HepG2 (cell line): Measurements from ENCODE around the gene PANK4. TPM values are rescaled to one million over a fixed set of nuclear protein-coding genes. Genes with fewer than 3 reads are reported as not detected.
A peak's percentile ranks its signal among the peaks of the same experiment; 100 is the strongest.

Experiments
- ATAC-seq: fragments of 200-7000 bp; cut with Tn5 transposase; 3 replicates; pipeline ENCODE4 v1.9.1; 2020; ENCODE audit warnings: mild to moderate bottlenecking, moderate library complexity
- BruUV-seq: library from RNA; stranded (reverse); fragments of 400-500 nt; replicated peaks from 2 replicates; lab custom pipeline; 2021; lab: Mats Ljungman, UMichigan
- CTCF ChIA-PET: fragments of 300-600 bp; formaldehyde crosslinking; extraction: SDS; loops from one replicate; lab custom pipeline; 2021; ENCODE audit warnings: low total read pairs, inconsistent platforms, low intra/inter-chr PET ratio; lab: Yijun Ruan, JAX
- POLR2A ChIA-PET: fragments of 350-600 bp; sonication (Branson Sonifier 250); formaldehyde crosslinking; loops from one replicate; lab custom pipeline; 2020; ENCODE audit warnings: antibody characterized with exemption, inconsistent platforms; lab: Yijun Ruan, JAX
- DNase-seq: peaks from one replicate; pipeline ENCODE4 v3.0.0-alpha.2; 2015; ENCODE audit warnings: low spot score
- FAIRE-seq: peaks from 3 replicates; lab custom pipeline; 2011; peaks lifted over from hg19 to GRCh38; lab: Jason Lieb, UNC
- H2AFZ ChIP-seq: one replicate; pipeline ENCODE4 v1.6.1; 2011; ENCODE audit warnings: low read length, inconsistent platforms
- H3K27ac ChIP-seq: fragments of 300-600 bp; 3 replicates; pipeline ENCODE4 v1.8.0; 2011; ENCODE audit warnings: mixed run types, mild to moderate bottlenecking, mixed read lengths, low read length, inconsistent platforms; ENCODE audit not compliant: insufficient read depth; ENCODE audit errors: extremely low read length
- H3K27me3 ChIP-seq, 2 experiments: fragments of 200-600 bp in 1 of 2; 2 replicates in 1 of 2; 3 replicates in 1 of 2; pipeline versions ENCODE4 v1.6.0 to v1.8.0; 2011; ENCODE audit warnings: low read length in 2 of 2, mild to moderate bottlenecking in 2 of 2, moderate library complexity in 2 of 2, inconsistent platforms in 1 of 2; ENCODE audit not compliant: insufficient read depth in 2 of 2, control insufficient read depth in 1 of 2
- H3K36me3 ChIP-seq, 2 experiments: fragments of 200-600 bp in 1 of 2; replicated peaks in 1 of 2; 2 replicates in 1 of 2; 3 replicates in 1 of 2; pipeline versions ENCODE4 v1.5.1 to v1.8.0; 2011; ENCODE audit warnings: low read length in 2 of 2, inconsistent platforms in 1 of 2; ENCODE audit not compliant: insufficient read depth in 2 of 2, control insufficient read depth in 1 of 2
- H3K4me1 ChIP-seq: 2 replicates; pipeline ENCODE4 v1.5.1; 2012; ENCODE audit warnings: low read length, inconsistent platforms; ENCODE audit not compliant: insufficient read depth
- H3K4me2 ChIP-seq: 2 replicates; pipeline ENCODE4 v1.6.0; 2011; ENCODE audit warnings: low read depth, low read length, inconsistent platforms
- H3K4me3 ChIP-seq, 3 experiments: fragments of 200-600 bp in 1 of 3; sonication (generic), shearing (Covaris generic) in 1 of 3; replicated peaks in 1 of 3; 2 replicates each; pipeline ENCODE4 v1.5.1; 2011 to 2016; ENCODE audit warnings: low read length in 3 of 3, inconsistent platforms in 2 of 3, low read depth in 2 of 3, mild to moderate bottlenecking in 2 of 3, control low read depth in 1 of 3, mixed read lengths in 1 of 3; ENCODE audit not compliant: insufficient read depth in 1 of 3
- H3K79me2 ChIP-seq: one replicate; pipeline ENCODE4 v1.6.1; 2011; ENCODE audit warnings: low read length, inconsistent platforms; ENCODE audit not compliant: insufficient read depth
- H3K9ac ChIP-seq: 2 replicates; pipeline ENCODE4 v1.6.0; 2011; ENCODE audit warnings: mild to moderate bottlenecking, low read depth, low read length, inconsistent platforms; ENCODE audit not compliant: insufficient read depth
- H3K9me3 ChIP-seq: 2 replicates; pipeline ENCODE4 v1.5.1; 2012; ENCODE audit warnings: mild to moderate bottlenecking, low read length
- H4K20me1 ChIP-seq: 2 replicates; pipeline ENCODE4 v1.6.0; 2011; ENCODE audit warnings: inconsistent platforms, mild to moderate bottlenecking, low read length, moderate library complexity; ENCODE audit not compliant: insufficient read depth
- AFF4 ChIP-seq: sonication (generic); formaldehyde crosslinking; IDR thresholded peaks from 2 replicates; pipeline ENCODE4 v1.4.0; 2020; ENCODE audit warnings: missing genetic modification reagents
- ARNT2 ChIP-seq: sonication (generic); formaldehyde crosslinking; IDR thresholded peaks from 2 replicates; pipeline ENCODE4 v1.8.0; 2022; ENCODE audit warnings: mild to moderate bottlenecking, low read depth, missing genetic modification reagents, moderate library complexity
- MAFK ChIP-seq, 2 experiments: IDR thresholded peaks in 1 of 2; conservative IDR thresholded peaks in 1 of 2; 2 replicates each; pipeline ENCODE4 v1.6.1; 2011; ENCODE audit warnings: improper control_type of control experiment in 2 of 2, low read length in 2 of 2
- RBFOX2 ChIP-seq: fragments of 200-400 bp; formaldehyde crosslinking; IDR thresholded peaks from 2 replicates; pipeline ENCODE4 v1.6.1; 2017; ENCODE audit warnings: low read depth, mild to moderate bottlenecking, low read length
- ZNF207 ChIP-seq: fragments of 450-650 bp; IDR thresholded peaks from 2 replicates; pipeline ENCODE4 v1.6.1; 2016; ENCODE audit warnings: antibody characterized with exemption, borderline replicate concordance
- WGBS: methylation state at CpG from one replicate; pipeline ENCODE4 v1.1.6; 2017; ENCODE audit warnings: low lambda C conversion rate; 5-methylcytosine and 5-hydroxymethylcytosine counted together
- in situ Hi-C: cut with HindIII; loops from 2 replicates; pipeline ENCODE4 v1.10.0; 2017; ENCODE audit warnings: low pct_unique_long_range_greater_than_20kb; ENCODE audit not compliant: extremely low pct_ligation_motif_present
- intact Hi-C: fragments of 100-400 bp; cut with micrococcal nuclease; formaldehyde crosslinking; loops from one replicate; pipeline ENCODE4 v1.10.0; 2022; ENCODE audit not compliant: unreplicated experiment
- polyA plus RNA-seq, 8 experiments: library from polyadenylated mRNA; depleted of rRNA in 3 of 8; stranded (reverse) in 7 of 8; unstranded in 1 of 8; fragments of >200 nt; fragmentation: Illumina TruSeq in 4 of 8; extraction: Trizol in 4 of 8; gene quantifications; 2 replicates each; pipeline versions ENCODE4 v1.2.1 to v1.2.3, GENCODE V29; 2011 to 2016; ENCODE audit warnings: low read depth in 4 of 8, missing spikeins in 1 of 8, mixed read lengths in 1 of 8; ENCODE audit not compliant: insufficient read depth in 1 of 8
- total RNA-seq, 5 experiments: library from RNA; depleted of rRNA; stranded (reverse); fragments of >200 nt; fragmentation: Illumina TruSeq; extraction: Trizol; gene quantifications; 2 replicates each; pipeline ENCODE4 v1.2.3, GENCODE V29; 2016; ENCODE audit warnings: low read depth in 1 of 5

Gene PANK4
- total and polyA plus RNA-seq, 2 of the 13 experiments (the other 11 are each of a cell fraction or from before 2014, with no cell fraction given), result 17.4 to 19.3 TPM

- CTCF ChIA-PET, result no interaction called here
- Histone ChIP-seq H4K20me1 (peaks cover 4% of the 10 kb centered on the region; the same call in 1 of the 2 replicates), H2AFZ (no peak overlapping the region), H3K27me3 (no peaks in the 10 kb centered on the region), H3K4me2 (no peak overlapping the region), H3K4me1 (peaks cover under 1% of the 10 kb centered on the region; the same call in 1 of the 2 replicates), H3K9me3 (no peaks in the 10 kb centered on the region), H3K4me3 (no peak overlapping the region), H3K9ac (no peak overlapping the region), H3K27ac (no peak overlapping the region), H3K36me3 (peaks cover 28 to 77% of the 10 kb centered on the region in 2 experiments; a peak in 4 of 5 replicates), H3K79me2 (no peaks in the 10 kb centered on the region)
- ATAC-seq, result no peak
- FAIRE-seq, result no peak
- BruUV-seq, result no TSS peak
- in situ Hi-C loops (loop anchor here (25.0 kb wide), 1 partner anchor 330 kb away; the partner anchor contains the start of gene FAAP20), intact Hi-C loops (no loop called here)
- WGBS, result 99% methylated on average over 14 of the region's 14 CpGs
- DNase-seq, result no peak
- TF ChIP-seq RBFOX2 (0 out of 2 replicates have a peak, but pooled peaks have one; percentile 19), MAFK (conservative IDR thresholded peaks at IDR 0.05 in 1 of 2, IDR thresholded peaks at IDR 0.05 in 1 of 2; ENCODE audit: low read length in 2 of 2) (0 out of 4 replicates have a peak, but pooled peaks of 1 of the 2 experiments have one; percentile 24), AFF4 (no peak)
- POLR2A ChIA-PET, result no interaction called here
Observed at GRCh38 chr1:2516946-2517345, 9.4 kb downstream of the PANK4 start.

GRCh38 chr1:2516124-2516523 lies 10.3 kb downstream of the PANK4 start:
- POLR2A ChIA-PET, result no interaction called here
- ATAC-seq (no peak), FAIRE-seq (no peak), DNase-seq (no peak)
- H3K4me2 ChIP-seq, result no peak overlapping the region
- H3K9ac ChIP-seq, result no peak overlapping the region
- no peak overlapping the region for H3K27ac ChIP-seq
- H3K36me3 ChIP-seq, result peaks cover 35 to 77% of the 10 kb centered on the region in 2 experiments
- H3K4me3 ChIP-seq, result no peak overlapping the region
- 91% methylated on average over 14 of the region's 17 CpGs for WGBS
- H3K27me3 ChIP-seq, result no peaks in the 10 kb centered on the region
- no TSS peak for BruUV-seq
- no peaks in the 10 kb centered on the region for H3K79me2 ChIP-seq
- no peak overlapping the region for H2AFZ ChIP-seq
- in situ Hi-C loops, result loop anchor here (25.0 kb wide), 1 partner anchor 329 kb away; the partner anchor contains the start of gene FAAP20
- CTCF ChIA-PET, result no interaction called here
- intact Hi-C loops, result no loop called here
- no peaks in the 10 kb centered on the region for H3K9me3 ChIP-seq
- H3K4me1 ChIP-seq, result no peaks in the 10 kb centered on the region
- no peaks in the 10 kb centered on the region for H4K20me1 ChIP-seq
- TF ChIP-seq ZNF207 (no peak), ARNT2 (no peak)
